GM18508 (cell line): Measurements from ENCODE around the gene YWHAQ.

Source experiments
- ATAC-seq: cut with Tn5 transposase; IDR thresholded peaks from one replicate; pipeline ENCODE4 v1.9.1; 2021; ENCODE audit warnings: moderate number of reproducible peaks; ENCODE audit not compliant: insufficient read depth, unreplicated experiment

YWHAQ gene

DNA sequence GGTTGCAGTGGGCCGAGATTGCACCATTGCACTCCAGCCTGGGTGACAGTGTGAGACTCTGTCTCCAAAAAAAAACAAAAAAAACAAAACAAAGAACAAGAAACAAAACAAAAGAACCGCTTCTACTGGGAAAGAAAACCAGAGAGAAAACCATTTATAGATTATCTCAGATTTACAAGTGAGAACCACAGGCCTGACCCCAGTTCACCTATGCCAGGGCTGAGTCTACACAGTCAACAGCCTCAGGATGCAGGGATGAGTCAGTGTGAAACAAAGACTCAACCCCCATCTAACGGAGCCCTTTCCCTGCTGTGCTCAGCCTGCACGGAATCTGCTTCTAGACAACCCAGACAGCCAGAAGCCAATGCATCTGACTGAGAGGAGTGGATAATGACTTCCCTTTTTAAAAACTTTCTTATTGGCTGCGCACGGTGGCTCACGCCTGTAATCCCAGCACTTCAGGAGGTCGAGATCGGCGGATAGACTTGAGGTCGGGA is 25.5 kb upstream of the YWHAQ start:
- peak; percentile 86 for ATAC-seq

DNA sequence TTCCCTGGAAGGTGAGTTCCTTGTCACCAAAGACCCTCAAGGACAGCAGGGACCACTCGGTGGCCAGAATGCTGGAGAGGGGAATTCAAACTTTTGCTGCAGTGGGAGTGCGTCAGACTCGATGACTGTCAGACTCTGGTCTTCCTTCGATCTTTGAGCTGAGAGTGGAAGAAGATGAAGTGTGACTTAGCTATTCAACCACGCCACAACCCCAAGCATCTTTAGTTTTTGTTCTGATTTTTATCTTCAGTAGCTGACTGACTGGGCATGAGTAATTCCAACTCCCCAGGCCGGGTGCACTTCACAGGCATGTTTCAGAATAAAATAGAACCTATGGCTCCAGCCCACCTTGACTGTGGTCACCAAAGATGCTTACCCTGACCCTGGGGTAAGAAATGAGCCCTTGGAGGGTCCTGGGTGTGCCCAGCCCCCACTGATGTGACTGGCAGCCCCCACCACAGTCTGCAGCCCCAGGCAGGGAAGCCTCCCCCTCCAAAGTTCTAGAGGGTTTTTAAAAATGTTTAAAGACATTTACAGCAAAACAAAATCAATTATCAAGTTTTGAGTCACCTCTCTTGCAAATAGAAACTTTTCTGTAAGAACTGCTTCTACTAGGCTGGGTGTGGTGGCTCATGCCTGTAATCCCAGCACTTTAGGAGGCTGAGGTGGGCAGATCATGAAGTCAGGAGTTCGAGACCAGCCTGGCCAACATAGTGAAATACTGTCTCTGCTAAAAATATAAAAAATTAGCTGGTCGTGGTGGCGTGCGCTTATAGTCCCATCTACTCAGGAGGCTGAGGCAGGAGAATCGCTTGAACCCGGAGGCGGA is 24.9 kb upstream of the YWHAQ start:
- no peak for ATAC-seq

DNA sequence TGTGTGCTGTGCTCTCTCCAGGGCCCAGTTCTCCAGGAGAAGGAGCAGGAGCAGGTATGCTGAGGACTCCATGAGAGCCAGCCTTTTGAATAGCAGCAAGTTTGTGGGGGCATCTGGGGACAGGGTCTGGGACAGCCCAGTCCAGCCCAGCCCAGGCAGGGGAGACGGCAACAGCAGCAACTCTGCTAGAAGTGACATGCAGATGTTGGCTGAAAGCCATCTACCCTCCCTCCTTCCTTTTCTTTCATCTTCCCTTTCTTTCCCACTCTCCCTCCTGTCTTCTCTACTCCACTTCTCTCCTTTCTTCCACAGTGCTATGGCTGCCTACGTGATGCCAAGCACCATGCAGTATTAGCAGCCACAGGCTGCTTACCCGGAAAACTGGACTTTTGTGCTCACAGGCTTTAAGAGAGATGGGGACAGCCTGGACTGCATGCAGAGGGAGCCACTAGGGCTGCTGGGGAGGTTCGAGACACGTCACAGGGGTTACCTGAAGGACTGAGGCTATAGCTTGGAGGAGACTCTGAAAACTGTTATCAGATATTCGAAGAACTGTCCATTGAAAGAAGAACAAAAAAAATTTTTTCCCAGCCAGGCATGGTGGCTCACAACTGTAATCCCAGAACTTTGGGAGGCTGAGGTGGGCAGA is 23.8 kb upstream of the YWHAQ start:
- no peak for ATAC-seq

DNA sequence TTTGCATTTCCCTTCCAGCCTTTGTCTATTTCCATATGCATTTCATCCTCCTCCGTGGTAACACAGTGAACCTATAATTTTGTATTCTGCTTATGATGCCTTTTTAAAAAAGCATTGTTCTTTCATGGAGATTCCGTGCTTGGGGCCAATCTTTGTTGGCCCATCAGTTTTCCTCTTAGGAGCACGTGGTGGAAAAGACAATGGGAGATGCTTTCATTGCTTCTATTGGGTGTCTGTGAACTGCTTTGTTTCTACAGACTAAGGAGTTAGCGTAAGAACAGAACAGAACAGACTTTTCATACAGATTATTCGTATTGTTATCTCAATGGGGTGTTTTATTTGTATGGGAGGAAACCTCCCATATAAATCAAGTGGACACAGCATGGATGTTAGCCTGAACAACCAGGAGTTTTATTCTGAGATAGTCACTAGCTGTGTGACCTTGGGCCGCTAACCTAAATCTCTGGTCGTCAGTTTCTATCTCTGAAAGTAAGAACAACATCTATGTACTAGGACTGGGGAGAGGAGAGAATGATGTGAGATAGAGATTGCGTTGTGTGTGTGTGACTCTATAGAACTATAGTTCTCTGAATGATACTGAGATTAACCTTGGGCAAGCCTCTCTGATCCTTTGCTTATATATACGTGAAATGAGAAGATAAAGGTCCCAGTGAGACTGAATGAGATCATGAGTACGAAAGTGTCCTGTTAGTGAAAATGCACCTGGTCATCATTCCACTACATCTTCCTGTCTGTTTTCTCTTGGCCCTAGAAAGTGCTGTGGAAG is 22.9 kb upstream of the YWHAQ start:
- ATAC-seq: no peak

DNA sequence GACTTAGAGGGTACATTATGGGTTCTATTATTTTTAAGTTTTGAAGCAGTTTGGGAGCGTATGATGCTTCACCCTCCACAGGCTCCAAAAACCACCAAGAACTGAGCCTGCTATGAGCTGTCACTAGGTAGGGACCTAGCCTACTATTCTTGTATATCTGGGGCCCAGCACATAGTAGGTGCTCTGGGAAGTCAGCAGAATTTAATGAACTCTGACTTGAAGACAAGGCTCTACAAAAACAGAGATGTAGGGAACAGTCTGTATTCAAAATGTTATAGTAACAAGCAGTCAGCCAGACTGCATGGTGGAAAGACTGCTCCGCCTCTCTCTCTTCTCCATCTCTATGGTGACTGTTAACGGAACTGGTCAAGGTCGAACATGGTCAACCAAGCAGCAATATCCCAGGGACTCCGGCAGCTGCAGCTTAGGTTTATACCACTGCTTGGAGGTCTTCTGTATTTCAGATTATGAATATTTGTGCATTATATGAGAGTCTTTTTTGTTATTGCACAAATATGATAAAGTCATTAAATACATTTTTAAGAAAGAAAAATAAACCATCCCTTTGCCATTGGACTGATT is 22.2 kb upstream of the YWHAQ start:
- no peak for ATAC-seq

DNA sequence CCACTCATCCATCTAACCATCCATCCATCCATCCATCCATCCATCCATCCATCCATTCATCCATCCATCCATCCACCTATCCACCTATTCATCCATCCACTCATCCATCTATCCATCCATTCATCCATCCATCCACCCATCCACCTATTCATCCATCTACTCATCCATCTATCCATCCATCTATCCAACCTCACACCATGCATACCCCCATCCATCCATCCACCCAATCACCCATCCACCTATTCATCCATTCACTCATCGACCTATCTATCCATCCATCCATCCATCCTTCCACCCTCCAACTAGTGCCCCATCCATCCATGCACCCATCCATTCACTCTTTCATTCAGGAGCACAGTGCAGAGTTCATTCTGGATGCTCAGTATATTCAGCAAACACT is 21.5 kb upstream of the YWHAQ start:
- no peak for ATAC-seq

DNA sequence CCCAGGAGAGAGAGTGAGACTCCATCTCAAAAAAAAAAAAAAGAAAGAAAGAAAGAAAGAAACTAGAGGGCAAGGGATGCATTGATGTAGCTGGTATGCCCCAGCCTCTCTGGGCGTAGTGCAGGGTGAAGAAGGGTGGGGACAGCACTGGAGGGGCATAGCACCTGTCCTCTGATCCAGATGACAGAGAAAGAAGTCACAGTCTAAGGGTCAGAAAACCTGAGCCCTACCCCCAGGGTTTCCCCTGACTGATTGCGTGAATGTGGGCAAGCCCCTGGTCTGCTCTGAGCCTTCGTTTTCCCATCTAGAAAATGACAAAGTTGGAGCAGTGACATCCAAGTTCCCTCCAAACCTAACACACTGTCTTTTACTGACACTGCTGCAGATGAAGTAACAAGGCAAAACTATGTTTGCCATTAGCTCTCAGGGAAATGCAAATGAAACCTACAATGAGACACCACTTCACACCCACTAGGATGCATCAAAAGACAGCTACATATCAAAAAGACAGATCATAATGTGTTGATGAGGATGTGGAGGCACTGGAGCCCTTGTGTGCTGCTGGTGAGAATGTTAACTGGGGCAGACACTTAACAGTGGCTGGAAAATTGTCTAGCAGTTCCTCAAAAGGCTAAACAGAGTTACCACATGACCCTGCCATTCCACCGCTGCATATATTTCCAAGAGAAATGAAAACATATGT is 19.5 kb upstream of the YWHAQ start:
- ATAC-seq: no peak

DNA sequence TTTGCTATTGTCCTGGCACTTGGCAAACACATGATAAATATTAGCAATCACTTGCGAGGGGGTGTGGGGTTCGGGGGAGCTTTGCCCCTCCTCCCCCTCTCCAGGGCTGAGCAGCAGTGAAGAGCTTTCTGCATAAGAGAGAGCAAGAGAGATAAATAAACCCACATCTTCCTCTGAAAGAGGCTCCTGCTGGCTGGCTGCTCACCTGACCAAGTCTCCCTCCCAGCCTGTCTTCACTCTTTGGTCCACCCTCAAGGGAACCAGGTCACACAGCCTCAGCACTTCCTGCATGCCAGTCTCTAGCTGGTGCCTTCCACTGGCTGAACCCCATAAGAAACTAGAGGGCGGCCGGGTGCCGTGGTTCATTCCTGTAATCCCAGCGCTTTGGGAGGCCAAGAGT is 18.5 kb upstream of the YWHAQ start:
- ATAC-seq: no peak

DNA sequence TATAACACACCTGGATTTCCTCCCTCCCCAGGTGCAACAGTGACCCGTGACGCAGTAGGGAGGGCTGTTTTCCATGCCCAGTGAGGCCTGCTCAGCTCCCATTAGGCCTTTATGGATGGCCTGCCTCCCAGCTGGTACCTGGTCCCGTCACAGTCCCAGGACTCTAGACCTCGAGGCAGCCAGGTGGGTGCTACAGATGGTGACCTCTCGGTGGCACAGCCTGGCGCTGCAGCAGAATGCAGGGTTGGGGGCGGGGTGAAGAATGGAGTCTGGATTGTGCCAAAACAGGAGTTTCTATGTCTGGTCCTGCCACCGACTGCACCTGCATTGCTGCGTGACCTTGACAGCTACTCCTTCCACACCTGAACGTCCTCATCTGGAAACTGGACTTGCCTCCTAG is 18.0 kb upstream of the YWHAQ start:
- no peak for ATAC-seq

DNA sequence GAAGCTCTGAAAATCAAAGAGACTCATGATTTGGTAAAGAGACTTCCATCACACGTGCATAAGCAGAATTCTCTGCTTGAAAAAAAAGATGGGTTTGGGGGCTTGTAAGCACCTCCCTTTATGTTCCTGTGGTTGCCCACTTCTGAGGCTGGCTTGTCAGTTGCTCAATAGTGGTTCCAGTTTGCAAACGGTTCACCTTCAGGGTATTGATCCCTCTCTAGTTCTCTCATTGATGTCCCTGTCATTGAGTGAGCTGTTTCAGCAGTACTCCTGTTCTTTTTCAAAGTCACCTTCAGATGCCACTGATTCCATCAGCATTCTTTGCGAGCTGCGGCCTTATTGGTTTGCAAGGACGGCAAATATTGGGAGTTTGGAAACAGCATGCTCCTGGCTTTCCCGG is 17.1 kb upstream of the YWHAQ start:
- no peak for ATAC-seq

DNA sequence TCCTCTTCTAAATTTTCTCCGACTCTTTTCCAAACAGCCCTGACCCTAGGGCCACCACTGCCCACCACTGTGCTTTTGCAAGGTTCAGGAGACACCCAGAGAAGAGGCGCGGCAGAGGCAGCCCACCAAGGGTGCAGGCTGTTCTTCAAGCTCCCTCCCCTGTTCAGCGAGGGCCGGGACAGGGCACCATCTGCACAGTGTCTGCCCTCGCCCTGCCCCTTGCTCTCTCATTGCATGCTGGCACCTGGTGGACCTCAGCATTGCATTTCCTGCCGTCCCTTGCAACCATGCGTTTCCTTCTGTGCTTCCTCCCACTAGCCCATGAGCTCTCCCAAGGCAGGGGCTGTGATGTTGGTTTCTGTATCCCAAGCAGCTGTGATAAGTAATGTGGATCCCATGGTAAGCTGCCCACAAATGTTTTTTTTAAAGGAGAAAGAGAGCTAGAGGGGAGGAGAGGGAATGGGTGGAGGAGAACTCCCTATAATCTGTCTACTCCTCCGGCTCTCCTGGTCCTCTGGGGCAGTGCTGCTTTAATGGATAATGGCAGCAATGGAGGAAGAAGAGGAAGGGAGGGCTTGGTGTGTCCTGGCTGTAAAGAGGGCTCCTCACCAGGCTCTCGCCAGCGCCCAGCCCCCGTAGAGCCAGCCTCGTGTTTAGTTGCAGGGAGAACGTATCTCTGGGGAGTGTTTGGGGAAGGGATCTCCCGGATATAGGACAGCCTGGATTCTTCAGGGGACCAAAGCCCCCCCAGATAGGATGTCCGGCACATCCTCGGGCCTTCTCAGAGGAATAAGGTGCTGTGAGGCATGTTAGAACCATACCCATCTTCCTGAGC is 15.6 kb upstream of the YWHAQ start:
- no peak for ATAC-seq

DNA sequence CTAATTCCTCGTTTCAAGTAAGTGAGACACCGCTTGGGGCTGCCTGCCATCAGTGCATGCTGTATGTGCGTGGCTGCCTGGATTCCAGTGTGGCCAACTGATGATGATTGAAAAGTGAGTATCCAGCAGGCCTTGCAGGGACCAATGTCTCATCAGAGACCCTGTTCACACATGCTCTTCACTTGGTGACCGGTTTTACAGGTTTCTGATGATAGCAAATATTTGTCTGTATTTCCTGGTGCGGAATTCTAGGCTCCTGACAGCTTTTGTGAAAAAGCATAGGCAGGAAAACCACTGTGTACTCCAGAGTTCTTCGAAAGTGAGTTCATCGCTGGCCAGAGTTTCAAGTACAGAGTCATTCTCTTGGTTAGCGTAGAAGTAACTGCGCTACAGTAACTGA is 13.8 kb upstream of the YWHAQ start:
- ATAC-seq: no peak

DNA sequence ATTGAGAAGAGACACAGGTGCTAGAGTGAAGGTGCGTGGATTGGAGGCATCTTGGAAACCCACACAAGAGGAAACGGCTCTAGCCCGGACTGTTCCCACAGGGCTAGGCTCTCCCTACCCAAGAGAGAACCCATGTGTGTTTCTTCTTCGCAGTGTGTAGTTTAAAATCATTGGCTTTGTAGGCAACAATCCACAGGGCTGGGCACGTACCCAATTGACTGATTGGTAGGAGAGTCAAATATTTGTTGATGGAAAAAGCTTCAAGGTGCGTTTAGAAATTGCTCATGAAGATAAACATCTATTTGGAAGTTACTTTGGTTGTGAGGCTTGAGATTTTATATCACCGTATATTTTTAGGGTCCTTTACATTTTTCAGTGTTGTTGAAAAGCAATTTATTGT is 13.2 kb upstream of the YWHAQ start:
- ATAC-seq: no peak

DNA sequence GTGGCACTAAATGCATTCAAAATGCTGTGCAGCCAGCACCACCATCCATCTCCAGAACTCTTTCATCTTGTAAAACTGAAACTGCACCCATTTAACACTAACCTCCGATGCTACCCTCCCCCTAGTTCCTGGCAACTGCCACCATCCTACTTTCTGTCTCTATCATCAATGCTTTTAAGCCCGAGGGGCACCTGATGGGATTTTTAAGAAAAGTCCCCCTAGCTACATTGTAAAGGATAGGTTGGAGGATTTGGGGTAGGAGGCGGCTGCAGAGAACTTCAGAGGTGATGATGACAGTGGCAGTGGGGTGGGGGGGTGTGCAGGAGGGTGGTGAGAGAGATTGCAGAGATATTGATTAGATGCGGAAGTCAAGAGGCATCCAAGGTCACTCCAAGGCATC is 10.8 kb upstream of the YWHAQ start:
- no peak for ATAC-seq

DNA sequence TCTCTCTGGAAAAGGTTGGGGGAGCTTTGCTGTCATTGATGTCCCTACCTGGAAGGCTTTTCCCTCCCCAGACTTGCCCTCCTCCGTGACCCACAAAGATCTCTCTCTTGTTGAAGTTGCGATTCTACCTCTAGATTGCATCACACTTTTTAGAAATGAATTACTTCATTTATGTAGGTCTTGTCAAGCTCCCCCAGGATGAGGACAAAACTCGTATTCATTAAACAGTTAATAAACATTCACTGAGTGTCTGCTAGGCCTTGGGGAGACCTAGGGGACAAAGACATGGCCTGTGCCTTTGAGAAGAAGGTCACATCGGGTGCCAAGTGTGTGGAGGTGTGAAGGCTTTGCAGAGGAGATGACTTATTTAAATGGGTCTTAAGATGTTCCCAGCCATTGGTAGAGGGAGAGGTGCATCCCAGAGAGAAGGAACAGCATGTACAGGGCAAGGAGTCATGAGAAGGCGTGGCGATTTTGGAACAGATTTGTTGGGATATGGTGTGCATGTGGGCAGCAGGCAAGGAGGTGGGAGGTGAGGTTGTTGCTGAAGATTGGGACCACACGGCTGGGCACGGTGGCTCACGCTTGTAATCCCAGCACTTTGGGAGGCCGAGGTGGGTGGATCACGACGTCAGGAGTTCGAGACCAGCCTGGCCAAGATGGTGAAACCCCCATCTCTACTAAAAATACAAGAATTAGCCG is 9.8 kb upstream of the YWHAQ start:
- no peak for ATAC-seq

DNA sequence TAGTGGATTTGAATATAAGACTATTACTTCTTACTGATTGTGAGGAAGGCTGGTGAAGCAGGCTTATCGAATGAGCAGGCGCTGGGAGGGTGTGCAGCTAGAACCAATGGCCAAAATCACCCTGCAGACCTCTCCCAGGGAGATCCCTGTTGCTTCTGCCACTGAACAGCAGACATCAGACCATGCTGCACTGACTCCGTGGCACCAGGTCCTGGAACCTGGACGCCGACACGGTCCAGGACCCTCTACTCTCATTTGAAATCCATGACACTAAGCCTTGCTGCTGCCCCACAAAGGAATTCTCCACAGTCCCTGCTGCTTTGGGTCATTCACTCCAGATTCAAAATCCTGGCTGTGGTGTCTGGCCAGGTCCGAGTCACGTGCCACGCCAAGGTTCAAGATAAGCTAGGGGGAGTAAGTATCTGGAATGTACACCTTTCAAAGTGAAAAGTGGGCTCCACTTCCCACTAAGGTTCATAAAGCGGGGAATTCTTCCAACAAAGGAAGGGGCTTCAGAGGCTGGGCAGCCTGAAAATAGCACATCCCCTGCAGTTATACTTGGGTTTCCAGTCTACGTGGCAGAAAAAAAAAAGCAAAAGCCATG is 9.0 kb upstream of the YWHAQ start:
- ATAC-seq: no peak

DNA sequence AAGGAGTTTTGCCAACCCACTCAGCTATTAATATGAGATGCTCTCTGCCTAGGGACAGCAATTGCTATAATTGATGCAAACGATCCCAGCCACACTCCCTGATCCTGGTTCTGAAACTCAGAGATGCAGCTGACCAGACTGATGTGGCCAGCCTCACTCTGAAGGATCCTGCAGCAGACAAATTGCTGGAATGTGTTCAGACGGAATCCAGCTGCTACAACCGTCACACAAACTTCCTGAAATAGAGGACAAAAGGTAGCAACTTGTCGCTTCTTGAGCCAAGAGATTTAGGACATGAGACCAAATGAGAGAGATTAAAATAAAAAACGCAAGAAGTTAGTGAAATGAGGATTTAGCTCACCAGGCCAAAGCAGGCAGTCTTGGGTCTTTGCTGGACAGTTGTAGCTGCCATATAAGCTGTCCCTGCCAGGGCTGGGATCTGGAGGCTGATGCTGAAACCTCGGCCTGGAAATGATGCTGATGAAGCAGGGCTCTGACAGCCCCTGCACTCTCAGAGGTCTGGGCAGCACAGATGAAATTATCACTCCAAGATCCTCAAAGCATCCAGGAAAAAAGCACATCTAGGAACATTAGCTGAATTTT is 8.3 kb upstream of the YWHAQ start:
- no peak for ATAC-seq

DNA sequence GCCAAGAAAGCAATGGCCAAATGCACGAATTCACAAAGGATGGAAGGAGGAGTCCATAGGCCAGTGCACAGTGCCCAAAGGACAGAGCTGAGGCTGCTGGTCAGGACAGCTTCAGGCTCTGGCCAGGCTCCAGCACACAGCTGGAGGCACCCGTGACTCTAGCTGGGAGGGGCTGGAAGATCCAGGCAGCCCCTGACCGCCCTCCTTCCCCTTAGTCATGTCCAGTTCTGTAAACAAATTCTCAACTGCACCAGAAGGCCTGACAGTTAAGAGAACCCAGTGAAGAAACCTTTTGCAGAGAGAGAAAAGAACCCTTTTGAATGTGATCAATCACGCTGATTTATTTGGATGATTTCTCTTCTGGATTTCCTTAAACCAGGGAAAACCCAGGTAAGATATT is 7.7 kb upstream of the YWHAQ start:
- no peak for ATAC-seq
